Measurements from ENCODE around the gene PKP1.

PKP1 gene

DNA sequence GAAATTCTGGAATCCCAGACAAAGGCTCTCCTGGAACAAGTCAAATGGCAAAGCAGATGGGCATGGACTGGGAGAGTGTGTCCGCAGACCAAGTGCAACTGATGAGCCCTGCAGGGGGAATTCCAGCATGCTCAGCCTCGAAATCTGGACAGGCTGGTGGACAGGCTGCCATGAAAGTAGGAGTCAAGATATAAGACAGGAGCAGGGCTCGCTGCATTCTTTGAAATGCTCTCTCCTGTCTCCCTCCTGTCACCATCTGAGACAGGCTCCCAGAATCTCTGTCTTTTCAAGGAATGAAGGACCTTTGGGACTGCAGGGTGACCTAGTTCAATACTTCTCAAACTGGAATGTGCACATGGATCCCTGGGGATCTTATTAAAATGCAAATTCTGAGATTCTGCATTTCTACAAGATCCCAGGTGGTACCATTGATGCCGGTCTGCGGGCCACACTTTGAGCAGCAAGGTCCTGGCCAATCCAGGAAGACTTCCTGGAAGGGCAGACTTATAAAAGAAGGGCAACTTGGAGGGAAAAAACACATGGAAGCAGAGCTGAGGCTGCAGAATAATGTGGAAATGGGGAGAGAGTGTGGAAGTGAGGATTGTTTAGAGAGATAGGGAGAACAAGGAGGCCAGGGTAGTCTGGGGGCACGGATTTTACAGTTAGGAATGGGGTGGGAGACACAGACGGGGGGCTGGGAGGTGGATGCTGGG lies 64.3 kb downstream of the PKP1 start:
- no peak for ATAC-seq
- TF ChIP-seq, protein P1, sequence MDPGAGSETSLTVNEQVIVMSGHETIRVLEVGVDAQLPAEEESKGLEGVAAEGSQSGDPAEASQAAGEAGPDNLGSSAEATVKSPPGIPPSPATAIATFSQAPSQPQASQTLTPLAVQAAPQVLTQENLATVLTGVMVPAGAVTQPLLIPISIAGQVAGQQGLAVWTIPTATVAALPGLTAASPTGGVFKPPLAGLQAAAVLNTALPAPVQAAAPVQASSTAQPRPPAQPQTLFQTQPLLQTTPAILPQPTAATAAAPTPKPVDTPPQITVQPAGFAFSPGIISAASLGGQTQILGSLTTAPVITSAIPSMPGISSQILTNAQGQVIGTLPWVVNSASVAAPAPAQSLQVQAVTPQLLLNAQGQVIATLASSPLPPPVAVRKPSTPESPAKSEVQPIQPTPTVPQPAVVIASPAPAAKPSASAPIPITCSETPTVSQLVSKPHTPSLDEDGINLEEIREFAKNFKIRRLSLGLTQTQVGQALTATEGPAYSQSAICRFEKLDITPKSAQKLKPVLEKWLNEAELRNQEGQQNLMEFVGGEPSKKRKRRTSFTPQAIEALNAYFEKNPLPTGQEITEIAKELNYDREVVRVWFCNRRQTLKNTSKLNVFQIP (CRISPR knock-in tag; IDR thresholded peaks at IDR 0.05; ENCODE audit: borderline replicate concordance, low read depth) = no peak
- TF ChIP-seq, protein P2, sequence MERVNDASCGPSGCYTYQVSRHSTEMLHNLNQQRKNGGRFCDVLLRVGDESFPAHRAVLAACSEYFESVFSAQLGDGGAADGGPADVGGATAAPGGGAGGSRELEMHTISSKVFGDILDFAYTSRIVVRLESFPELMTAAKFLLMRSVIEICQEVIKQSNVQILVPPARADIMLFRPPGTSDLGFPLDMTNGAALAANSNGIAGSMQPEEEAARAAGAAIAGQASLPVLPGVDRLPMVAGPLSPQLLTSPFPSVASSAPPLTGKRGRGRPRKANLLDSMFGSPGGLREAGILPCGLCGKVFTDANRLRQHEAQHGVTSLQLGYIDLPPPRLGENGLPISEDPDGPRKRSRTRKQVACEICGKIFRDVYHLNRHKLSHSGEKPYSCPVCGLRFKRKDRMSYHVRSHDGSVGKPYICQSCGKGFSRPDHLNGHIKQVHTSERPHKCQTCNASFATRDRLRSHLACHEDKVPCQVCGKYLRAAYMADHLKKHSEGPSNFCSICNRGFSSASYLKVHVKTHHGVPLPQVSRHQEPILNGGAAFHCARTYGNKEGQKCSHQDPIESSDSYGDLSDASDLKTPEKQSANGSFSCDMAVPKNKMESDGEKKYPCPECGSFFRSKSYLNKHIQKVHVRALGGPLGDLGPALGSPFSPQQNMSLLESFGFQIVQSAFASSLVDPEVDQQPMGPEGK (CRISPR knock-in tag; IDR thresholded peaks at IDR 0.05; ENCODE audit: borderline replicate concordance) = no peak
- TF ChIP-seq ISL1 (CRISPR knock-in tag; IDR thresholded peaks at IDR 0.05) (no peak), ZFP3 (CRISPR knock-in tag; IDR thresholded peaks at IDR 0.05) (no peak), ZFP30 (CRISPR knock-in tag; IDR thresholded peaks at IDR 0.05) (no peak), BACH2 (CRISPR knock-in tag; IDR thresholded peaks at IDR 0.05; ENCODE audit: borderline replicate concordance) (no peak), GLIS3 (CRISPR knock-in tag; IDR thresholded peaks at IDR 0.05) (no peak), ZC3H10 (CRISPR knock-in tag; IDR thresholded peaks at IDR 0.05) (no peak), ZNF8 (CRISPR knock-in tag; IDR thresholded peaks at IDR 0.05) (no peak), ZNF565 (CRISPR knock-in tag; conservative IDR thresholded peaks at IDR 0.05; ENCODE audit: low read depth) (no peak), RARB (CRISPR knock-in tag; IDR thresholded peaks at IDR 0.05) (no peak), ARNTL (CRISPR knock-in tag; IDR thresholded peaks at IDR 0.05; ENCODE audit: borderline replicate concordance, low read depth) (no peak)

DNA sequence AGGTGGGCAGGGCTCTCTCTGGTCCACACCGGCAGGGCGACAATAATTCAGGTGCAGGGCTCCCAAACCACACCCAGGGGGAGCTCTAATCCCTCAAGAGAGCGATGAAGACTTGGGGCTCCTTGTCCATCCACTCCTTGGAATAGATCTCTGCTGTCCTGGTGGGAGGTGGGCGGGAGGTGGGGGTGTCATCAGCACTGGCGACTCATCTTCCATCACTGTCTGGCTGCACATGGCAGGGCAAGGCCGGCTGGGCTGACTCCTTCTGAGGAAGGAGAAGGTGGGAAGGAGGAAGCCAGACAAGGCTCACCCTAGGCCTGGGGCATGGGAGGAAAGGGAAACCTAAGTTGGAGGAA lies 64.9 kb downstream of the PKP1 start:
- TF ChIP-seq RARB (CRISPR knock-in tag; IDR thresholded peaks at IDR 0.05) (no peak), ZNF565 (CRISPR knock-in tag; conservative IDR thresholded peaks at IDR 0.05; ENCODE audit: low read depth) (no peak), BACH2 (CRISPR knock-in tag; IDR thresholded peaks at IDR 0.05; ENCODE audit: borderline replicate concordance) (no peak), ESRRG (CRISPR knock-in tag; IDR thresholded peaks at IDR 0.05) (no peak), PPARA (CRISPR knock-in tag; IDR thresholded peaks at IDR 0.05; ENCODE audit: borderline replicate concordance) (no peak), CSDC2 (CRISPR knock-in tag; IDR thresholded peaks at IDR 0.05) (no peak), ZFP3 (CRISPR knock-in tag; IDR thresholded peaks at IDR 0.05) (no peak), SNAI2 (CRISPR knock-in tag; IDR thresholded peaks at IDR 0.05) (no peak), ZNF70 (CRISPR knock-in tag; IDR thresholded peaks at IDR 0.05) (no peak), ARNTL (CRISPR knock-in tag; IDR thresholded peaks at IDR 0.05; ENCODE audit: borderline replicate concordance, low read depth) (no peak), OSR1 (CRISPR knock-in tag; IDR thresholded peaks at IDR 0.05) (no peak), ZFP30 (CRISPR knock-in tag; IDR thresholded peaks at IDR 0.05) (no peak), TOX (CRISPR knock-in tag; IDR thresholded peaks at IDR 0.05; ENCODE audit: borderline replicate concordance) (no peak)
- TF ChIP-seq, protein P3, sequence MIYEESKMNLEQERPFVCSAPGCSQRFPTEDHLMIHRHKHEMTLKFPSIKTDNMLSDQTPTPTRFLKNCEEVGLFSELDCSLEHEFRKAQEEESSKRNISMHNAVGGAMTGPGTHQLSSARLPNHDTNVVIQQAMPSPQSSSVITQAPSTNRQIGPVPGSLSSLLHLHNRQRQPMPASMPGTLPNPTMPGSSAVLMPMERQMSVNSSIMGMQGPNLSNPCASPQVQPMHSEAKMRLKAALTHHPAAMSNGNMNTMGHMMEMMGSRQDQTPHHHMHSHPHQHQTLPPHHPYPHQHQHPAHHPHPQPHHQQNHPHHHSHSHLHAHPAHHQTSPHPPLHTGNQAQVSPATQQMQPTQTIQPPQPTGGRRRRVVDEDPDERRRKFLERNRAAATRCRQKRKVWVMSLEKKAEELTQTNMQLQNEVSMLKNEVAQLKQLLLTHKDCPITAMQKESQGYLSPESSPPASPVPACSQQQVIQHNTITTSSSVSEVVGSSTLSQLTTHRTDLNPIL (CRISPR knock-in tag; IDR thresholded peaks at IDR 0.05; ENCODE audit: low read depth) = no peak
- TF ChIP-seq, protein P4, sequence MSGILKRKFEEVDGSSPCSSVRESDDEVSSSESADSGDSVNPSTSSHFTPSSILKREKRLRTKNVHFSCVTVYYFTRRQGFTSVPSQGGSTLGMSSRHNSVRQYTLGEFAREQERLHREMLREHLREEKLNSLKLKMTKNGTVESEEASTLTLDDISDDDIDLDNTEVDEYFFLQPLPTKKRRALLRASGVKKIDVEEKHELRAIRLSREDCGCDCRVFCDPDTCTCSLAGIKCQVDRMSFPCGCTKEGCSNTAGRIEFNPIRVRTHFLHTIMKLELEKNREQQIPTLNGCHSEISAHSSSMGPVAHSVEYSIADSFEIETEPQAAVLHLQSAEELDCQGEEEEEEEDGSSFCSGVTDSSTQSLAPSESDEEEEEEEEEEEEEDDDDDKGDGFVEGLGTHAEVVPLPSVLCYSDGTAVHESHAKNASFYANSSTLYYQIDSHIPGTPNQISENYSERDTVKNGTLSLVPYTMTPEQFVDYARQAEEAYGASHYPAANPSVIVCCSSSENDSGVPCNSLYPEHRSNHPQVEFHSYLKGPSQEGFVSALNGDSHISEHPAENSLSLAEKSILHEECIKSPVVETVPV (CRISPR knock-in tag; IDR thresholded peaks at IDR 0.05) = no peak
- TF ChIP-seq, protein P1 (CRISPR knock-in tag; IDR thresholded peaks at IDR 0.05; ENCODE audit: borderline replicate concordance, low read depth) = no peak
- TF ChIP-seq, protein P2 (CRISPR knock-in tag; IDR thresholded peaks at IDR 0.05; ENCODE audit: borderline replicate concordance) = no peak
- TF ChIP-seq, protein P5, sequence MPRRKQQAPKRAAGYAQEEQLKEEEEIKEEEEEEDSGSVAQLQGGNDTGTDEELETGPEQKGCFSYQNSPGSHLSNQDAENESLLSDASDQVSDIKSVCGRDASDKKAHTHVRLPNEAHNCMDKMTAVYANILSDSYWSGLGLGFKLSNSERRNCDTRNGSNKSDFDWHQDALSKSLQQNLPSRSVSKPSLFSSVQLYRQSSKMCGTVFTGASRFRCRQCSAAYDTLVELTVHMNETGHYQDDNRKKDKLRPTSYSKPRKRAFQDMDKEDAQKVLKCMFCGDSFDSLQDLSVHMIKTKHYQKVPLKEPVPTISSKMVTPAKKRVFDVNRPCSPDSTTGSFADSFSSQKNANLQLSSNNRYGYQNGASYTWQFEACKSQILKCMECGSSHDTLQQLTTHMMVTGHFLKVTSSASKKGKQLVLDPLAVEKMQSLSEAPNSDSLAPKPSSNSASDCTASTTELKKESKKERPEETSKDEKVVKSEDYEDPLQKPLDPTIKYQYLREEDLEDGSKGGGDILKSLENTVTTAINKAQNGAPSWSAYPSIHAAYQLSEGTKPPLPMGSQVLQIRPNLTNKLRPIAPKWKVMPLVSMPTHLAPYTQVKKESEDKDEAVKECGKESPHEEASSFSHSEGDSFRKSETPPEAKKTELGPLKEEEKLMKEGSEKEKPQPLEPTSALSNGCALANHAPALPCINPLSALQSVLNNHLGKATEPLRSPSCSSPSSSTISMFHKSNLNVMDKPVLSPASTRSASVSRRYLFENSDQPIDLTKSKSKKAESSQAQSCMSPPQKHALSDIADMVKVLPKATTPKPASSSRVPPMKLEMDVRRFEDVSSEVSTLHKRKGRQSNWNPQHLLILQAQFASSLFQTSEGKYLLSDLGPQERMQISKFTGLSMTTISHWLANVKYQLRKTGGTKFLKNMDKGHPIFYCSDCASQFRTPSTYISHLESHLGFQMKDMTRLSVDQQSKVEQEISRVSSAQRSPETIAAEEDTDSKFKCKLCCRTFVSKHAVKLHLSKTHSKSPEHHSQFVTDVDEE (CRISPR knock-in tag; IDR thresholded peaks at IDR 0.05) = no peak
- ATAC-seq = peak; percentile 92

Measured in SK-N-SH treated with all-trans-retinoic acid at 6 μM for 48 hours (cell line).